Measurements from ENCODE around the gene GIMAP2. TPM values are rescaled to one million over a fixed set of nuclear protein-coding genes. Genes with fewer than 3 reads are reported as not detected.

GIMAP2 gene
- total and polyA plus RNA-seq, 2 donors (not counting 1 experiment from before 2014, with no cell fraction given), result 1.4 to 13.9 TPM

DNA sequence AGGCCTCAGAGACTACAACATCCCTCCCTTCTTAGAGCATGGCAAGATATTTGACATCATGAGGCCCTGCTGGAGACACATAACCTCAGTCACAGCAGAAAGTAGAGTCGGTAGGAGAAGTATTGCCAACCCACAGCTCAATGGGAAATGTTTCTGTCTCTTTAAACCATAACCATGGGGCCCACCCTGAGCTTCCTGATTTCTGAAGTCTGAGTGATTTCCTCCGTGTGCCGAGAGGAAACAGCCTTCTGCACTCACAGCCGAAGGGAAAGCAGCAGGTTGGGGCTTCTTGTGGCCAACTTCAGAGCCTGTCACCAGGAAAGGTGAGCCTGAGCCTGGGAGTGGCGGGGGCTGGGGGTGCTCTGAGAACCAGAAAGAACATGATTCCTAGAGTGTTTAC, 30.9 kb downstream of the GIMAP2 start, which contains the start of gene GIMAP1:
Gene GIMAP1, plus strand, starts transcription at position 246 of the 400 bp plus-strand sequence. CDS start 2,435 bp downstream, outside the sequence.
- H3K9ac ChIP-seq (ENCODE audit: insufficient read depth, low read length), result no peak within 1 kb of the TSS
- no peaks in the 10 kb centered on the region for H3K27me3 ChIP-seq (ENCODE audit: control insufficient read depth, insufficient read depth, low read length)
- no peaks in the 10 kb centered on the region for H3K9me3 ChIP-seq (ENCODE audit: control insufficient read depth, insufficient read depth, low read depth, low read length)
- no peak within 1 kb of the TSS for H2AFZ ChIP-seq (ENCODE audit: low read length)
- no peaks in the 10 kb centered on the region for H4K20me1 ChIP-seq (ENCODE audit: control insufficient read depth, extremely low read depth, insufficient read depth, low read length)
- no peak within 1 kb of the TSS for H3K4me2 ChIP-seq (ENCODE audit: extremely low read depth, insufficient read depth, low read length)
- DNase-seq (ENCODE audit: low read depth in 2 of 2), result no peak
- H3K79me2 ChIP-seq (ENCODE audit: control insufficient read depth, insufficient read depth, low read length), result no peaks in the 10 kb centered on the region
- H3K4me3 ChIP-seq (replicated peaks in 1 of 4; ENCODE audit: control extremely low read depth in 1 of 4, insufficient read depth in 1 of 4, low read depth in 3 of 4, low read length in 4 of 4), result no peak within 1 kb of the TSS
- H3K4me1 ChIP-seq (ENCODE audit: control insufficient read depth, extremely low read depth, insufficient read depth, low read length), result no peaks in the 10 kb centered on the region
- H3K27ac ChIP-seq (ENCODE audit: insufficient read depth, low read length), result no peak within 1 kb of the TSS
- H3K36me3 ChIP-seq (ENCODE audit: control insufficient read depth, insufficient read depth, low read length), result no peaks in the 10 kb centered on the region
- no peak for TF ChIP-seq EZH2 (IDR thresholded peaks at IDR 0.05; ENCODE audit: low read length, missing control alignments)
- TF ChIP-seq, protein P1, sequence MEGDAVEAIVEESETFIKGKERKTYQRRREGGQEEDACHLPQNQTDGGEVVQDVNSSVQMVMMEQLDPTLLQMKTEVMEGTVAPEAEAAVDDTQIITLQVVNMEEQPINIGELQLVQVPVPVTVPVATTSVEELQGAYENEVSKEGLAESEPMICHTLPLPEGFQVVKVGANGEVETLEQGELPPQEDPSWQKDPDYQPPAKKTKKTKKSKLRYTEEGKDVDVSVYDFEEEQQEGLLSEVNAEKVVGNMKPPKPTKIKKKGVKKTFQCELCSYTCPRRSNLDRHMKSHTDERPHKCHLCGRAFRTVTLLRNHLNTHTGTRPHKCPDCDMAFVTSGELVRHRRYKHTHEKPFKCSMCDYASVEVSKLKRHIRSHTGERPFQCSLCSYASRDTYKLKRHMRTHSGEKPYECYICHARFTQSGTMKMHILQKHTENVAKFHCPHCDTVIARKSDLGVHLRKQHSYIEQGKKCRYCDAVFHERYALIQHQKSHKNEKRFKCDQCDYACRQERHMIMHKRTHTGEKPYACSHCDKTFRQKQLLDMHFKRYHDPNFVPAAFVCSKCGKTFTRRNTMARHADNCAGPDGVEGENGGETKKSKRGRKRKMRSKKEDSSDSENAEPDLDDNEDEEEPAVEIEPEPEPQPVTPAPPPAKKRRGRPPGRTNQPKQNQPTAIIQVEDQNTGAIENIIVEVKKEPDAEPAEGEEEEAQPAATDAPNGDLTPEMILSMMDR (conservative IDR thresholded peaks at IDR 0.05 in 1 of 2, IDR thresholded peaks at IDR 0.05 in 1 of 2; ENCODE audit: low read depth in 1 of 2, low read length in 2 of 2), result no peak

DNA sequence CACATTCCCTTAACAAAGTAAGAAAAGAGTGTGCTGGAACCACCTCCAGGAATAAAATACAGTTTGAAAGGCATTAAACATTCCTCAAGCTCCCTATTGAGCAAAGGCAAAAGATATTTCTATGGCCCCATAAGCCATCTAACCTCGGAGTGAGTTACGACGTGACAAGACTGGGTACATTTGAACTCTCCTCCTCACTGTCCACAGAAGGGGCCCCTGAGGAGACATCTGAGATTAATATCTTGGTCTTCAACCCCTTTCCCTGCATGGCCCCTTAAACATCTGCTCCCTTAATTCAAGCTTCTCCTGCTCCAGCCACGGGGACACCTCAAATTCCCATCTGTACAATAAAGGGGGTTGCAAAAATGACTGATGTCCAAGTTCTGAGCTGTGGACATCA, 31.4 kb downstream of the GIMAP2 start:
- Histone ChIP-seq H3K9me3 (ENCODE audit: control insufficient read depth, insufficient read depth, low read depth, low read length) (no peaks in the 10 kb centered on the region), H3K27ac (ENCODE audit: insufficient read depth, low read length) (no peak overlapping the region), H3K9ac (ENCODE audit: insufficient read depth, low read length) (no peak overlapping the region), H3K36me3 (ENCODE audit: control insufficient read depth, insufficient read depth, low read length) (no peaks in the 10 kb centered on the region), H2AFZ (ENCODE audit: low read length) (no peak overlapping the region), H3K4me2 (ENCODE audit: extremely low read depth, insufficient read depth, low read length) (no peak overlapping the region), H3K79me2 (ENCODE audit: control insufficient read depth, insufficient read depth, low read length) (no peaks in the 10 kb centered on the region), H3K4me1 (ENCODE audit: control insufficient read depth, extremely low read depth, insufficient read depth, low read length) (no peaks in the 10 kb centered on the region), H4K20me1 (ENCODE audit: control insufficient read depth, extremely low read depth, insufficient read depth, low read length) (no peaks in the 10 kb centered on the region), H3K4me3 (replicated peaks in 1 of 4; ENCODE audit: control extremely low read depth in 1 of 4, insufficient read depth in 1 of 4, low read depth in 3 of 4, low read length in 4 of 4) (no peak overlapping the region), H3K27me3 (ENCODE audit: control insufficient read depth, insufficient read depth, low read length) (no peaks in the 10 kb centered on the region)
- TF ChIP-seq, protein P1 (conservative IDR thresholded peaks at IDR 0.05 in 1 of 2, IDR thresholded peaks at IDR 0.05 in 1 of 2; ENCODE audit: low read depth in 1 of 2, low read length in 2 of 2), result no peak
- no peak for TF ChIP-seq EZH2 (IDR thresholded peaks at IDR 0.05; ENCODE audit: low read length, missing control alignments)
- DNase-seq (ENCODE audit: low read depth in 2 of 2), result no peak

DNA sequence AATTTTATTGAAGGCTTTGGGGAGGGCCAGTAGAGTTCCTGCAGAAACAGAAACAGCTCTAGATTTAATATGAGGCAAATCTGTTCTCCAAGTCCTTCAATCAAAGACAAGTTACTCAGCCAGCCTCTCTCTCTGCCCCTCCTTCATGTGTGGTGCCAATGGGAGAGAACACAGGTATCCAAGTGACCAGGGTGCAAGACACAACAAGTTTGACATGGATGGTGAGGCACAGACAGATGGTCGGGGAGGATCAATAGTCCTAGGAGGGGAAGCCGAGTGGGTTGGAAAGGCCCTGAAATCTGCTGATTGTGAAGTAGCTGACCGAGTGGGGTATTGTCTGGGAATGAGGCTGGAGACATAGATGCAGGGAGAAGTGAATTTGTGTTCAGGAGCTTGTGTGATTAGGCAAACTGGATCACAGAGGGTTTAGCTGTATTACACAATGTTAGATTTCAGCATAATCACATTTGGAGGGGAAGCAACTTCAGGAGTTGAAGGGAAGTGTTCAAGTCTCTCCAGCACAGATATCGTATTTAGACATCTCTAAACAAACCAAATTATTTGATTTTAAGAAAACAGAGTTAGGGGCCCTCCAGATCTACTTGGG, 32.4 kb downstream of the GIMAP2 start:
- no peak for DNase-seq (ENCODE audit: low read depth in 2 of 2)
- H3K4me1 ChIP-seq (ENCODE audit: control insufficient read depth, extremely low read depth, insufficient read depth, low read length), result no peaks in the 10 kb centered on the region
- no peaks in the 10 kb centered on the region for H3K9me3 ChIP-seq (ENCODE audit: control insufficient read depth, insufficient read depth, low read depth, low read length)
- no peak overlapping the region for H3K27ac ChIP-seq (ENCODE audit: insufficient read depth, low read length)
- TF ChIP-seq EZH2 (IDR thresholded peaks at IDR 0.05; ENCODE audit: low read length, missing control alignments), result no peak
- TF ChIP-seq, protein P1 (conservative IDR thresholded peaks at IDR 0.05 in 1 of 2, IDR thresholded peaks at IDR 0.05 in 1 of 2; ENCODE audit: low read depth in 1 of 2, low read length in 2 of 2), result no peak
- no peak overlapping the region for H3K4me3 ChIP-seq (replicated peaks in 1 of 4; ENCODE audit: control extremely low read depth in 1 of 4, insufficient read depth in 1 of 4, low read depth in 3 of 4, low read length in 4 of 4)
- H3K27me3 ChIP-seq (ENCODE audit: control insufficient read depth, insufficient read depth, low read length), result no peaks in the 10 kb centered on the region
- H3K4me2 ChIP-seq (ENCODE audit: extremely low read depth, insufficient read depth, low read length), result no peak overlapping the region
- H2AFZ ChIP-seq (ENCODE audit: low read length), result no peak overlapping the region
- H3K79me2 ChIP-seq (ENCODE audit: control insufficient read depth, insufficient read depth, low read length), result no peaks in the 10 kb centered on the region
- no peaks in the 10 kb centered on the region for H3K36me3 ChIP-seq (ENCODE audit: control insufficient read depth, insufficient read depth, low read length)
- H4K20me1 ChIP-seq (ENCODE audit: control insufficient read depth, extremely low read depth, insufficient read depth, low read length), result no peaks in the 10 kb centered on the region
- H3K9ac ChIP-seq (ENCODE audit: insufficient read depth, low read length), result no peak overlapping the region

All from fibroblast of lung (primary cell).